ENCODE data around the gene TYSND1.
"Not testable (repeated sequence)": the region's sequence is repeated elsewhere in the genome, so short reads cannot be mapped to it uniquely, and the experiment has no call there.

Gene TYSND1, protein sequence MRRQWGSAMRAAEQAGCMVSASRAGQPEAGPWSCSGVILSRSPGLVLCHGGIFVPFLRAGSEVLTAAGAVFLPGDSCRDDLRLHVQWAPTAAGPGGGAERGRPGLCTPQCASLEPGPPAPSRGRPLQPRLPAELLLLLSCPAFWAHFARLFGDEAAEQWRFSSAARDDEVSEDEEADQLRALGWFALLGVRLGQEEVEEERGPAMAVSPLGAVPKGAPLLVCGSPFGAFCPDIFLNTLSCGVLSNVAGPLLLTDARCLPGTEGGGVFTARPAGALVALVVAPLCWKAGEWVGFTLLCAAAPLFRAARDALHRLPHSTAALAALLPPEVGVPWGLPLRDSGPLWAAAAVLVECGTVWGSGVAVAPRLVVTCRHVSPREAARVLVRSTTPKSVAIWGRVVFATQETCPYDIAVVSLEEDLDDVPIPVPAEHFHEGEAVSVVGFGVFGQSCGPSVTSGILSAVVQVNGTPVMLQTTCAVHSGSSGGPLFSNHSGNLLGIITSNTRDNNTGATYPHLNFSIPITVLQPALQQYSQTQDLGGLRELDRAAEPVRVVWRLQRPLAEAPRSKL

DNA sequence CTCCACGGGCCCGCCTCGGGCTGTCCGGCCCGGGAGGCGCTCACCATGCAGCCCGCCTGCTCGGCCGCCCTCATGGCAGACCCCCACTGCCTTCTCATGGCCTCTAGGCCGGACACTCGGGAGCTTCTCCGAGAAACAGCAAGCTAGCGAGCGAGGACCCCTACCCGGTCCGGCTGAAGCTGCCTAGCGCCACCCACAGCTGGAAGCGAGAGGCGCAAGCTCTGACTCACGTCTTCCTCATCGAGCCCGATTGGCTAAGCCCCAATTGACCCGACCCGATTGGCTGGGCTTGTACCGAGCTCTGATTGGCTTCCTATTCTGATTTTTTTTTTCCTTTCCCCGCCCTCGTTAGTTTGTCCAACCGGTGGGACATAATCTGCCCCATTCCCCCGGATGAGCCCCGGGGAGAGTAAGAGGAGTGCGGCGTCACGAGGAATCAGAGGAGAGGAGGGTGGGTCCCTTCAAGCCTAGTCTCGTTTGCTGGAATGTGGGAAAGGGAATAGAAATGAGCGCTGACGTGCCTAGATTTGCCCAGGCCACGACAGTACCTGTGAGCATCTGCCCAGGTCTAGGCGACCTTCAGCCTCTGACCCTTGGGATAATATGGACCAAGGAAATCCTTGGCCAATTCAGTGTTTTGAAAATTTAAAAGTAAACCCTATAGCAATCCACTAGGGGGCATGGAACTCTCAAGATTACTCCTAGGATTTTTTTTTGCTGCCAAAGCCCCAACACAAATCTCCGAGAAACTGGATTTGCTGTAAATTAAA lies at the start of gene TYSND1:
TSS of gene TYSND1 (minus strand) at position 212 of the 770 bp plus-strand sequence. CDS start at position 98, 114 bp downstream.
- DNase-seq (ENCODE audit: low read depth): peak; percentile 69

DNA sequence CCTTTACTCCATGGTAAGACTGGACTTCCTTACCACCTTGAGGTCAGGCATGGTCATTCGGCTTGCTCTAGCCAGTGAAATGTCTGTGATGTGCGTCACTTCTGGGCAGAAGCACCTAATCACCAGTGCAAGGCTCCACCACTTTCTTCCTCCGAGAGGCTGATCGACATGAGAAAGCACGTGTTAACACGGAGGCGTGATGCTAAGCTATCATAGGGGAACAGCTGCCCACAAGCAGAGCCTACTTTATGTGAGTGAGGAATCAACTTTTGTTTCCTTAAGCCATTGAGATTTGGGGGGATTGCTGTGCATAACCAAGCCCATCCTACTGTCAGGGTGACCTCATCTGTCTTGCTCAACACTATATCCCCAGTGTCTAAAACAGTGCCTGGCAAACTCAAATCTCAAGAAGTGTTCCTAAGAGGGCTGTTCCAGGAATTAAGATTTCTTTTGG lies 46.9 kb upstream of the TYSND1 start:
- no peak for DNase-seq (ENCODE audit: low read depth)

DNA sequence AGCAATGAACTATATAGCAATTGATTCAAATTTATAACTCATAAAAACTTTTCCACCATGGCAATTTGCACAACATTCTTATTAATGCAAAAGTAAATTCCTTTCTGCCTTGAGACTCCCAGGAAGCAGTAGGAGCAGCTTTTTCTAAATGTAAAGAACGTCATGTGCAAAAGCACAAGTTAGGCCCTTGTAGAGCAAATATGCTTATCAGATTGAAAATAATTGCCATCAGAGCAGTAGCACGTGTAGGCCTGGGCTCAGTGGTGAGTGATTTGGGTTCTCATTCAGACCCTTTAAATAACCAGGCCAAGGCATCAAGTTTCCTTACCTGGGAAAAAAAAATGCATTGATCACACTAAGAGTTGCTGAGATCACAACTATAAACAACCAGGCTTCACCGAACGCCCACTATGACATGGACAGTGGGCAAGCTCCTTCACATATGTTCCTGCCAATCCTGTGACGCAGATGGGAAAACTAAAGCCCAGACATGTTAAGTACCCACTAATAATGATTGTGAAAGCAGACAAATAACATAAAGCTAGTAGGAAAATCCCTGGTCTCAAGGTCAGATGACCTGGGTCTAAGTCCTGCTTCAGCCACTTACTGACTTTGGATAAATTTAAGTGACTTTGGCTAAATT lies 45.9 kb upstream of the TYSND1 start:
- DNase-seq (ENCODE audit: low read depth): no peak

DNA sequence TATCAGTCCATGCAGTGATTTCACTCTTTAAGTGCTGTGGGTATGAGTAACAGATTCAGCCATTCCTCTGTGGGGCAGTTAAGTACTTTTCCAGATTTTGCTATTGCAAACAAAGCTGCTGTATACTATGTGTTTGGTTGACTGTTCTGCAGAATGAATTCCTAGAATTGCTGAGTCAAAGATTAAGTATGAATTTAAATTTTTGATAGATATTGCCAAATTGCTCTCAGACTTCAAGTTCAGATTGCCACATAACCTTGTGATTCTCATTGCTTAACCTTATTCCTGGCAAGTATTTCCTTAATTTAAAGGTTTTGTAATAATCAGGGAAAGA lies 45.4 kb upstream of the TYSND1 start:
- DNase-seq (ENCODE audit: low read depth): no peak

DNA sequence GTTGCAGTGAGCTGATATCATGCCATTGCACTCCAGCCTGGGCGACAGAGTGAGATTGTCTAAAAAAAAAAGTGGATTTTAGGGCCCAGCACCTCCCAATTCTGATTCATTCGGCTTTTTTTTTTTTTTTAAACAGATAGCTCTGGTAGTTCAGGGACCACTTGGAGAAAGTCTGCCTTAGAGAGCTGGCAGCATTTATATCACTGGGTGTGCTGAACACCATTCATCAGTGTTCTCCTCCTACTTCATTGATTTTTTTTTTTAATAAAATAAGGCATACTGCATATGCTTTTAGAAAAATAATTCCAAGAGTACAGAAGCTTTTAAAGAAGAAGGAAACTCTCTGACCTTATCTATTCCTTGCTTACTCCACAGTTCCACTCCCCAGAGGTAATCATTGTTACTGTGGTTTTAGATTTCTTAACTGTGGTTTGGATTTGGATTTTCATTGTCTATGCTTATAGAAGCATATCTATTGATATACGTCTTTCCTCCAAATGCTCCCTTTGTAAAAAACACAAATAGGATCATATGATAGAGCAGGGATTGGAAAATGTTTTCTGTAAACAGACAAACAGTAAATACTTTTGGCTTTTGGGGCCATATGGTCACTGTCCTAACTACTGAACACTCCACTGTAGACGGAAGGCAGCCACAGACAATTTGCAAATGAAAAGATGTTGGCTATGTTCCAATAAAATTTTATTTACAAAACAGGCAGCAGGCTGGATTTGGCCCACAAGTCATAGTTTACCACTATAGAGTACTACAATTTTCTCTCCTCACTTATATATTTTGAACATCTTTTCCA lies 44.9 kb upstream of the TYSND1 start:
- DNase-seq (ENCODE audit: low read depth): no peak

DNA sequence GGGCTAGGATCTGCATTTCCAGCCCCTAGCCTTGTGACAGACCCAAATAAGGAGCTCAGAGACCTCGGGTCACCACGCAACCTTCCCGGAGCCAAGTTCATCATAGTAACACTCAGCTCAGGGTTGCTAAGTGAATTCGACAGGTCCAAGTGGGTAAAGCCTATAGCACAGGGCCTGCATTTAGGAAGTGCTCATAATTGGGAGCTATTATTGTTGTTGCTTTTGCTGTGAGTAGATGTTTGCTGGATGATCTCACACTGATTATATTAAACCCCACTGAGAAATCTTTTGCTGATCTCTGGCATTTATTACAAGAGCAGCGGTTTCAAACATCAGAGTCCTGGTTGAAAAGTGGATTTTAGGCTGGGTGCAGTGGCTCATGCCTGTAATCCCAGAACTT lies 44.1 kb upstream of the TYSND1 start:
- no peak for DNase-seq (ENCODE audit: low read depth)

DNA sequence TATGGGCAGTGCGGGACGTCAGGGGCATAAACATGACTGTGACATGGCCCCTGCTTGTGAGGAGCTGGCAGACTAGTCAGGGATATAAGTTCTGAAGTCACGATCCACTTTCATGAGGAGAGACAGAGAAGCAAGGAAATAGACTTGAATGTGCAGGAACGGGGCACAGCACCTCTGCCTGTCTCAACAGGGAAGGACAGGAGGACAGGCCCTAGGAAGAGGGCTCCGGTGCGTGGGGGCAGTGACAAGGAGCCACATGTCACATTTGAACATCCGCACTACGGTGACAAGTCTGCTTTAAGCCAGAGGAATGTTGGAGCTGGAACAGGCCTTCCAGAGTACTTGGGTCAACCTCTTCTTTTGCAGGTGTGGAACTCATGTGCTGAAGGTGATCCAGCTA lies 43.6 kb upstream of the TYSND1 start:
- DNase-seq (ENCODE audit: low read depth): no peak

DNA sequence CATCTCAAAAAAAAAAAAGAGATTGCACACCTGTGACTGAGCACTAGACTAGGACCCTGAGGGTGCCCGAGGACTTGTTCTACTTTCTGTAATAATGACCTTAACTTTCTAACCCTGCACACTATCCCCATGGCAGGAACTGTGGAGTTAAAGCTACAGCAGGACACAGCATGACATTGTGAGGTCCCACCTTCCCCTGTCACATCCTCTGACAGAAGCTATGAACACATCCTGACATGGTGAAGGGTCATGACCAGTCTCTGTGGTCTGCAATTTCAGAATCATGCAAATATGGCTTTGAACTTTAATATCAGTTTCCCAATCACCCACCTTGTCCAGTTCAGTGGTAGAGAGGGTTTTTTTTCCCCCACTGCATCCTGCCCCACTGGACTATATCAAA lies 42.3 kb upstream of the TYSND1 start:
- DNase-seq (ENCODE audit: low read depth): no peak

DNA sequence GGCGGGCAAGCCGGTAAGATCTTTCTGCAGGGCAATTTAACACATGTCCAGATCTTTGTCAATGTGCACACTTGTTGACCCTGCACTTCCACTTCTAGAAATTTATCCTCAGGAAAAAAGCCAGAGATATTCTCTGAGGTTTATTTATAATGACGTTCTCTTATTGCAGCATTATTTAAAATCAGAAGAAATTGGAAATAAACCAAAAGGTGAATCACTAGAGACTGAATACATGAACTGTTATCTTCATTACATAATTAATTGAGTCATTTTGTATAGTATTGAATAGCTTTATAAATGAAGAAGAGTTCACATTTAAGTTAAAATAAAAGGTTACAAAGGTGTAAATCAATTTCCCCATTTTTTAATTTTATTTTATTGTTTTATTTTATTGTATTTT lies 40.1 kb upstream of the TYSND1 start:
- no peak for DNase-seq (ENCODE audit: low read depth)

DNA sequence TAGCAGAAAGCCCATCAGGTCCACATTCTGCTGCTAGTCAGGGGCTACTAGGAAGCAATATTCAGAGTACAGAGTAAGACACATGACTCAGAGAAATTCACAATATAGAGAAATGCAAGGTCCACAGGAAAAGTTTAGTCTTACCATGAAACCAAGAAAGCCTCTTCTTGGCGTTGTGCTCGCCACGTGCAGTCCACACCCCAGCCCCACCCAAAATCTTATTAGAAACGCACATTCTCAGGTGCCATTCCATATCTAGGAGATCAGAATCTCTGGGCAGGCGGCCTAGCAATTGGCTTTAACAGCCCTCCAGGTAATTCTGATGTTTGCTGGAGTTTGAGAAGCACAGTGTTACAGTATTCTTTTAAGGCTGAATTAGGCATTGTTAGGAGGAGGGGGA lies 39.6 kb upstream of the TYSND1 start:
- no peak for DNase-seq (ENCODE audit: low read depth)

DNA sequence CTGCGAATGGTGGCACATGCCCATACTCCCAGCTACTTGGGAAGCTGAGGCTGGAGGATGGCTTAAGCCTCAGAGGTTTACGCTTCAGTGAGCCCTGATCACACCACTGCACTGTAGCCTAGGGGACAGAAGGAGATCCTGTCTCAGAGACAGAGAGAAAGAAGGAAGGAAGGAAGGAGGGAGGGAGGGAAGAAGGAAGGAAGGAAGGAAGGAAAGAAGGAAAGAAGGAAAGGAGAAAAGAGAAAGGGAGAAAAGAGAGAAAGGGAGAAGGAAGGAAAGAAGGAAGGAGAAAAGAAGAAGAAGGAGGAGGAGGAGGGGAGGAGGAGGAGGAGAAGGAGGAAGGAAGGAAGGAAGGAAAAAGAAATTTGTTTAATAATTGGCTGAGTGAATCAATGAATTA lies 36.8 kb upstream of the TYSND1 start:
- no peak for DNase-seq (ENCODE audit: low read depth)

DNA sequence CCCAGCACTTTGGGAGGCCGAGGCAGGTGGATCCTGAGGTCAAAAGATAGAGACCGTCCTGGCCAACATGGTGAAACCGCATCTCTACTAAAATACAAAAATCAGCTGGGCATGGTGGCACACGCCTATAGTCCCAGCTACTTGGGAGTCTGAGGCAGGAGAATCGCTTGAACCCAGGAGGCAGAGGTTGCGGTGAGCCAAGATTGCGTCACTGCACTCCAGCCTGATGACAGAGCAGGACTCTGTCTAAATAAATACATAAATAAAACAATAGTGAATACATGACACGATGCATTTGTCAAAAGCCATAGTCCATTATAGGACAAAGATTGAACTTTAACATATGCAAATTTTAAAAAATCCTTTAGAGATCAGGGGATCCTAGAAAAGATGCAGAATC lies 32.7 kb upstream of the TYSND1 start:
- not testable (repeated sequence) for DNase-seq (ENCODE audit: low read depth)

DNA sequence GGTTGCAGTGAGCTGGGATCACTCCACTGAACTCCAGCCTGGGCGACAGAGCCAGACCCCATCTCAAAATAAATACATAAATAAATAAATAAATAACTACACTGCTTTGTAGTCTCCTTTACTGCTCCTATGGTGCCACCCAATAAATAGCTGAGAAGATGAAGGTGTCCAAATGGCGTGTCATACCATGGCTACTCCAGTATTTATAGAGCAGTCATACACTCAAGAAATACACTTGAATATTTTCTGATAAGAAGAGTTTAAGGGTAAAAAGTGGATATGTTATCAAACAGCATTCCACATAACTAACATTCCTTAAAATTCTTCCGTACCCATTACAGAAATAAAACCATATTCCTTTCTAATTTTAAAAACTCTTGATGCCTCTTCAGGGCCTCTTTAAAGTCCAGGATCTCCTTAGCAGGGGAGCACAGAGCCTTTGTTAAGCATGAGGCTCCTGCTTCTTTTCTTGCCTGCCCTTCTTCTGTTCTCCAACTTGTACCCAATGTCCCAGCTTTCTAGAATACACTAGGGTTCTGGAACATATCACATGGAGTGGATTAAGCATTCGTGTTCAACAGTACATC lies 31.7 kb upstream of the TYSND1 start:
- no peak for DNase-seq (ENCODE audit: low read depth)

DNA sequence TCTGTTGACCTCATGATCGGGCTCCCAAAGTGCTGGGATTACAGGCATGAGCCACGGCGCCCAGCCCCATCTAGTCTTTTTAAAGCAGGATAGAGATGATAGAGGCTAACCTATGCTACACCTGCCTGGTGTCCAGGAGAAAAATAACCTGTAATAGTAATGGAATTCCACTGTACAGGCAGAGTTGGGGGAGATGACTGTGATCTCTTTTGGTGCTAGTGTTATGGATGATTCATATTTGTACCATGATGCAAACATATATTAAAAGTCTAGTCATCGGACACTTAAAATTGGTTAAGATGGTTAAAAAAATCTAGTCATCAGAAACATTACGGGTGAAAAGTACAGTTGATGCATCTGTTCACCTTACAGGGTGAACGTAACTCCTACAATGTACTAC lies 29.9 kb upstream of the TYSND1 start:
- DNase-seq (ENCODE audit: low read depth): no peak

DNA sequence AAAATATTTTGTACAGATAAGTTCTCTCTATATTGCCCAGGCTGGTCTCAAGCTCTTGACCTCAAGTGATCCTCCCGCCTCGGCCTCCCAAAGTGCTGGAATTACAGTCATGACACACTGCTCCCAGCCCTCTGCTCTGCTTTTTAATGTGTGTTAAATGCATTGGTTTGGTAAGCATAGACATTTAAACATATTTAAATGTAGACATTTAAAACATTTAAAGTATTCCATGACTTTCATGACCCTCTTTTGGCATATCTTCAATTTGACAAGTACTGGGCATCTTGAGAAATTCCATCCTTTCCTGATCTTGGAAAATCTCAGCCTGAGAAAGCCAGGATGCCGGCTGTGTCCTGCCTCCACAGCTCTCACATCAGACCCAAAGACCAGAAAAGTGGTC lies 29.0 kb upstream of the TYSND1 start:
- no peak for DNase-seq (ENCODE audit: low read depth)

DNA sequence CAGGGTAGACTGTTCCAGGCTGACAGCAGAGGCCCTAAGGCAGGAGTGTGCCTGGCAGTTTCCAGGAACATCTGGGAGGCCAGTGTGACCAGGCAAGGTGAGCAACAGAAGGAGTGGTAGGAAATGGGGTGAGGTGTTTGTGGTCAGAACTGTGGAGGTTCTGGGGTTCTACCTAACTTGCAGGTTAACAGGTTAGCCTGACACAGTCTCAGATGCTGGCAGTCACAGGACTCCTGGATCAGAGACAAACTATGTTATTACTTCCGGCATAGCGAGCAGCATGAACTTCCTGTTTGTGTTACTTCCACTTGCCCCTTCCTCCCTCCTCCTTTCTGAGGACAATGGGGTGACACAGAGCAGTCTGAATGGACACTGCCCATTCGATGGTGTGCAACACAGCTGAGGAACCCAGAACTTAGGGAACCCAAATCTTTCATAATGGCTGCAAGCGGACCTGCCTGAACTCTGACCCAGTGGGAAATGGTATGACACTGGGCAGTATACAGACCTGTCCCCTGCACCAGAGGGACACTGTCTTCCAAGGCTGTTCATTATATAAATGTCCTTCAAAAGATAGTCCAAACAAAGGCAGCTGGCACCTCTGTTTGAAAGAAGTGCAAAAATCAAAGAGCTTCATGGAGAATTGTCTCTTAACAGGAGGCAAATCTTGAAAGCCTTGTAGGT lies 27.7 kb upstream of the TYSND1 start:
- no peak for DNase-seq (ENCODE audit: low read depth)

DNA sequence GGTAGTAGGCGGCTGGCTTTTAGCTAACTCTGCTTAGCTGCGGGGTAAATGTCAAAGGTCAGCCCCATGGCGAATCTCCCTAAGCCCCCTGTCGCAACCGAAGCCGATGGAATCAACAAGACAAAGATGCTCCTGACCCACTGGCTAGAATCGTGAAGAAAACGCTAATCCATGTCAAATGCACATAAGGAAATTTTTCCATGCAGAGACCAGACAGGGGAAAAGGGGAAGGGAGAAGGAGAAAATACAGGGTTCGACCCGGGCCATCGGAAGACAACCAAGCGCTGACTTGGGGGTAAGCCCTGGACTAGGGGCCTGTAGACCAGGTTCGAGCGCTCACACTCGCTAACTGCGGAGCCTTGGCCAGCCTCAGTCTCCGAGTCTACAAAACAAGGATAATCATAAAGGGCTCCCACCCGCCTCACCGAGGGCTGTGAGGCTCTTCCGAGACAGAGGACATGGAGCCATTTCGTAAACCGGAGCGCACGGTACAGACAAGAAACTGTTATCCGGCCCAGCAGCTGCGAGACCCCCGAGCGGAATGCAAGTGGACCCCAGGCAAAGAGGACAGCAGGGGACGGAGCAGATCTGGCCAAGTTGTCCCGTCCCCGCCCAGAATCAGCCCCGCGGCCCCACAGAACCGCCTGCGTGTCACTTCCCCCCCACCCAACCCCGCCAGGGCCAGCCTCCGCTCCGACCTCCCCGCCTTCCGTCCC lies 23.3 kb upstream of the TYSND1 start:
- no peak for DNase-seq (ENCODE audit: low read depth)

DNA sequence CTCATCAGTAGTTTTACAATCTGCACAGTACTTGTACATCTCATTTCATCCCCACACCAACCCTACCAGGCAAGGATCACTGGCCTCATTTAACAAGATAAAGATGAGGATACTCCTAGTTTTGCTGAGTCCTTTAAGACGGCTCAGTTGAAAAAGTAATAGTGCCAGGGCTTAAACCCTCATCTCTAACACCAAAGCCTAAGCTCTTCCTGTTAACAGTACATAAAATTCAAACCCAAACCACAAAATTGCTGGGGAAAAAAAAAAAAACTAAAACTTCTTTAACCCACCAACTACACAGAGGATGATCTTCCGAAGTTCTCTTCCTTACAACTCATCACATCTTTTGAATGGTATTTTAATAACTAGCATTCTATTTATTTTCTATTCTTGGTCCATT lies 22.5 kb upstream of the TYSND1 start:
- no peak for DNase-seq (ENCODE audit: low read depth)

DNA sequence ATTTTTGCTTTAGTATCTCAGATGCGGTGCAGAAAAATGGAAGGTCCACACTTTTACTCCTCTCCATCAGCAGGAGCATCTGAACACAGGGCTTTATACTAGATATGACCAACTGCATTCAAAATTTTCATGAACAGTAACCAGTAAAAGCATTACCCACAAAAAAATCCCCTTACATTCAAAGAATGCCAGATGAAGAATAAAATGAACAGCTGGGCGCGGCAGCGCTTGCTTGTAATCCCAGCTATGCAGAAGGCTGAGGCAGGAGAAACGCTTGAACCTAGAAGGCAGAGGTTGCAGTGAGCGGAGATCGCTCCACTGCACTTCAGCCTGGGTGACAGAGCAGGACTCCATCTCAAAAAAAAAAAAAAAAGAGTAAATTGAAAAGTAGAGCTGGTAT lies 20.7 kb upstream of the TYSND1 start:
- no peak for DNase-seq (ENCODE audit: low read depth)

DNA sequence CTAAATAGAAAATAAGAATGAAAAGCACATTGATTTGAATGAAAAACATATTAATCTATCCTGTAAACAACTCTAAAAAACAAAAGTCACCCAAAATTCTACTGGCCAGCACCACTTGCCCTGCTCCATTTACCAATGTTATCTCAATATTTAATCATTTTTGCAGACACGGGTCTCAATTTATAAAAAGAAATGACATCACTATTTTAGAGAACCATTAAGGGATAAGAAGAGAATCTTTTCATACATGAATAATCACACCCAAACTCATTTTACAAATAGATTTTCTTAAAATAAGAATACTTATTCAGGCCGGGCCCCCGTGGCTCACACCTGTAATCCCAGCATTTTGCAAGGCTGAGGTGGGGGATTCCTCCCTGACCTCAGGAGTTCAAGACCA lies 19.9 kb upstream of the TYSND1 start:
- no peak for DNase-seq (ENCODE audit: low read depth)

All from stimulated activated CD8-positive, alpha-beta memory T cell treated with anti-CD3 and anti-CD28 coated beads, Interleukin-15, amount 100 ng/mL, for 24 hours (primary cell).